Thyroid gland (tissue), 4 donors: ENCODE results near the gene FLCN.

Experiments used
- CTCF ChIP-seq, 6 experiments: fragments of 200-600 bp in 3 of 6; fragments of 450-650 bp in 3 of 6; sonication (generic) in 3 of 6; IDR thresholded peaks; one replicate each; pipeline ENCODE4 v1.5.1; 2016 to 2019; ENCODE audit warnings: antibody characterized with exemption in 6 of 6, mild to moderate bottlenecking in 2 of 6, inconsistent platforms in 1 of 6, moderate library complexity in 1 of 6
- POLR2A ChIP-seq, 2 donors: fragments of 450-650 bp; IDR thresholded peaks; one replicate each; pipeline ENCODE4 v1.6.1; 2017; ENCODE audit warnings: antibody characterized with exemption in 2 of 2, mild to moderate bottlenecking in 2 of 2, moderate library complexity in 1 of 2

DNA sequence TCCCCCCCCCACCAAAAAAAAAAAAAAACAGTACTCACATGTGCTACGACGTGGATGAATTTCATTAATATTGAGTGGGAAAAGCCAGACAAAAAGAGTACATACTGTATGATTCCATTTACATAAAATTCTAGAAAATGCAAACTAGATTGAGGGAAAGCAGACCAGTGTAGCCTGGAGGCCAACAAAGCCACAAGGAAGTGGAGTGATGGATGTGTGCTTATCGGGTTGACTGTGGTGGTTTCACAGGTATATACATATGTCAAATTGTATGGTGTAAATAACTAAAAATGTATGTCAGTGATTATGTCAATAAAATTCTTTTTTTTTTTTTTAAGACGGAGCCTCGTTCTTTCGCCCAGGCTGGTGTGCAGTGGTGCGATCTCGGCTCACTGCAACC, 29.0 kb downstream of the FLCN start:
- no peak for TF ChIP-seq CTCF (IDR thresholded peaks at IDR 0.05)
- TF ChIP-seq POLR2A (IDR thresholded peaks at IDR 0.05), result no peak
